SIG-M5 treated with dmso at 0.1 percent for 504 hours (cell line): ENCODE results near the gene FAM149B1.

Source experiments
- DNase-seq: peaks from one replicate; lab custom pipeline; 2025; ENCODE audit not compliant: unreplicated experiment; lab: John Stamatoyannopoulos, UW

Gene FAM149B1

GRCh38 chr10:73263693-73264347, 95.9 kb downstream of the FAM149B1 start:
- peak; percentile 38 for DNase-seq

- DNase-seq = no peak
These were observed 96.5 kb downstream of the FAM149B1 start for GRCh38 chr10:73264423-73264822.

- no peak for DNase-seq
These were observed 113.2 kb downstream of the FAM149B1 start for GRCh38 chr10:73281097-73281496.

GRCh38 chr10:73287441-73287840, 119.5 kb downstream of the FAM149B1 start:
- peak; percentile 59 for DNase-seq

- DNase-seq = no peak
These were observed 122.0 kb downstream of the FAM149B1 start for GRCh38 chr10:73289958-73290357.

GRCh38 chr10:73293461-73293860, 125.5 kb downstream of the FAM149B1 start:
- DNase-seq = no peak
